Measurements from ENCODE around the gene ARID1A.

Gene ARID1A

GRCh38 chr1:26788515-26788785 is 92.6 kb downstream of the ARID1A start:
- no peaks in the 10 kb centered on the region for H3K27me3 ChIP-seq (ENCODE audit: insufficient read depth, low read length, poor library complexity)
- peaks cover 52% of the 10 kb centered on the region for H3K4me1 ChIP-seq (ENCODE audit: insufficient read depth, low read length)
- H3K9ac ChIP-seq (ENCODE audit: low read depth, low read length) = peak overlapping the region; percentile 91
- TF ChIP-seq EZH2 (IDR thresholded peaks at IDR 0.05; ENCODE audit: borderline replicate concordance, low read depth, low read length, severe bottlenecking) (no peak), CTCF (IDR thresholded peaks at IDR 0.05; ENCODE audit: borderline replicate concordance, extremely low read depth, low read length, poor library complexity, severe bottlenecking) (no peak)
- peak overlapping the region; percentile 70 to 76 for H3K4me3 ChIP-seq (ENCODE audit: low read depth in 1 of 2, low read length in 2 of 2)
- peak overlapping the region; percentile 92 for H3K27ac ChIP-seq (ENCODE audit: low read length)
- peak overlapping the region; percentile 77 for H2AFZ ChIP-seq (ENCODE audit: low read depth, low read length)
- peaks cover 9% of the 10 kb centered on the region for H3K79me2 ChIP-seq (ENCODE audit: insufficient read depth, low read length)
- no peaks in the 10 kb centered on the region for H3K9me3 ChIP-seq (ENCODE audit: insufficient read depth, low read length, severe bottlenecking)
- no peaks in the 10 kb centered on the region for H4K20me1 ChIP-seq (ENCODE audit: insufficient read depth, low read length)
- no peaks in the 10 kb centered on the region for H3K36me3 ChIP-seq (ENCODE audit: insufficient read depth, low read length)
- ATAC-seq (ENCODE audit: insufficient read depth, low read depth) (no peak; the same call in 2 of the 3 replicates), DNase-seq (no peak)
- H3K4me2 ChIP-seq (ENCODE audit: insufficient read depth, low read length) = peak overlapping the region; percentile 91

GRCh38 chr1:26788836-26789611 is 93.2 kb downstream of the ARID1A start:
- ATAC-seq (ENCODE audit: insufficient read depth, low read depth) (peak; percentile 39), DNase-seq (peak; percentile 89)
- H3K4me3 ChIP-seq (ENCODE audit: low read depth in 1 of 2, low read length in 2 of 2) = peak overlapping the region; percentile 70 to 76
- H3K27me3 ChIP-seq (ENCODE audit: insufficient read depth, low read length, poor library complexity) = no peaks in the 10 kb centered on the region
- H3K4me1 ChIP-seq (ENCODE audit: insufficient read depth, low read length) = peaks cover 51% of the 10 kb centered on the region
- H3K36me3 ChIP-seq (ENCODE audit: insufficient read depth, low read length) = no peaks in the 10 kb centered on the region
- no peaks in the 10 kb centered on the region for H4K20me1 ChIP-seq (ENCODE audit: insufficient read depth, low read length)
- peak overlapping the region; percentile 91 for H3K9ac ChIP-seq (ENCODE audit: low read depth, low read length)
- H3K4me2 ChIP-seq (ENCODE audit: insufficient read depth, low read length) = peak overlapping the region; percentile 91
- no peaks in the 10 kb centered on the region for H3K9me3 ChIP-seq (ENCODE audit: insufficient read depth, low read length, severe bottlenecking)
- H3K27ac ChIP-seq (ENCODE audit: low read length) = peak overlapping the region; percentile 92
- peak overlapping the region; percentile 77 for H2AFZ ChIP-seq (ENCODE audit: low read depth, low read length)
- H3K79me2 ChIP-seq (ENCODE audit: insufficient read depth, low read length) = peaks cover 9% of the 10 kb centered on the region
- peak; percentile 99 for TF ChIP-seq CTCF (IDR thresholded peaks at IDR 0.05; ENCODE audit: borderline replicate concordance, extremely low read depth, low read length, poor library complexity, severe bottlenecking)
- TF ChIP-seq EZH2 (IDR thresholded peaks at IDR 0.05; ENCODE audit: borderline replicate concordance, low read depth, low read length, severe bottlenecking) = no peak

- no peaks in the 10 kb centered on the region for H4K20me1 ChIP-seq (ENCODE audit: insufficient read depth, low read length)
- peak overlapping the region; percentile 91 for H3K9ac ChIP-seq (ENCODE audit: low read depth, low read length)
- H3K79me2 ChIP-seq (ENCODE audit: insufficient read depth, low read length) = peaks cover 9% of the 10 kb centered on the region
- 0 out of 2 replicates have a peak overlapping the region, but pooled peaks have one; percentile 10 for H2AFZ ChIP-seq (ENCODE audit: low read depth, low read length)
- no peaks in the 10 kb centered on the region for H3K9me3 ChIP-seq (ENCODE audit: insufficient read depth, low read length, severe bottlenecking)
- DNase-seq = no peak
- H3K27ac ChIP-seq (ENCODE audit: low read length) = 0 out of 2 replicates have a peak overlapping the region, but pooled peaks have one; percentile 29
- no peak for ATAC-seq (ENCODE audit: insufficient read depth, low read depth)
- TF ChIP-seq CTCF (IDR thresholded peaks at IDR 0.05; ENCODE audit: borderline replicate concordance, extremely low read depth, low read length, poor library complexity, severe bottlenecking) (no peak), EZH2 (IDR thresholded peaks at IDR 0.05; ENCODE audit: borderline replicate concordance, low read depth, low read length, severe bottlenecking) (no peak)
- H3K4me3 ChIP-seq (ENCODE audit: low read depth in 1 of 2, low read length in 2 of 2) = no peak overlapping the region
- no peaks in the 10 kb centered on the region for H3K27me3 ChIP-seq (ENCODE audit: insufficient read depth, low read length, poor library complexity)
- peaks cover 46% of the 10 kb centered on the region for H3K4me1 ChIP-seq (ENCODE audit: insufficient read depth, low read length)
- no peaks in the 10 kb centered on the region for H3K36me3 ChIP-seq (ENCODE audit: insufficient read depth, low read length)
- H3K4me2 ChIP-seq (ENCODE audit: insufficient read depth, low read length) = peak overlapping the region; percentile 91
These were observed 93.7 kb downstream of the ARID1A start for GRCh38 chr1:26789612-26789865.
